GM12864 (cell line): ENCODE results near the gene KMT2E.
"Not testable (repeated sequence)": the region's sequence is repeated elsewhere in the genome, so short reads cannot be mapped to it uniquely, and the experiment has no call there.

Experiments
- DNase-seq: peaks from one replicate; pipeline ENCODE4 v3.0.0-alpha.2; 2011; ENCODE audit warnings: low read depth
- H3K4me3 ChIP-seq: 2 replicates; pipeline ENCODE4 v1.5.1; 2011; ENCODE audit warnings: mild to moderate bottlenecking, low read depth, low read length, control low read depth
- TF ChIP-seq, protein P1 (sequence below): IDR thresholded peaks from 2 replicates; pipeline ENCODE4 v1.5.1; 2011; ENCODE audit warnings: low read depth, mild to moderate bottlenecking, moderate library complexity, low read length, control low read depth, inconsistent platforms; ENCODE audit errors: missing control alignments

Gene KMT2E

DNA sequence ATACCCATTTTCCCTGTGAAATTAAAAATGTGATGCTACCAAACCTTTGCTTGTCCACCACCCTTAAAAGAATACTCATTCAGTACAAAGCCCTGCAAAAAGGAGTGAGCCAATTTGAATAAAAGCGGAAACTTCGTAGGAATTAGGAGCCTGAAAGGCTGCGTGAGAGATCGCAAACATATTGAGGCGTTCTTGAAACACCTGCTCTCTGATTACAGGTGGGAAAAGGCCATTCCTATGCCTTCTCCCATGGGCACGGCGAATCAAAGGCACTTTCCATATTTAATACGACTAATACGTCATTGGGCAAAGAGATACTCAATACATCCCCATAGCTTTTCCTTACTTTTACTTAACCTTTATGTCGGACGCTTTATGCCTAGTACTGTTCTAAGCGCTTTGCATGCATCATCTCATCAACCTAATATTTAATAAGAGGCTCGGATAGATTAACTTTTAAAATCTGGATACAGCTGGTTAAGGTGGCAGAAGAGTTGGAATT, 30.9 kb upstream of the KMT2E start:
- no peak for DNase-seq
- TF ChIP-seq, protein P1, sequence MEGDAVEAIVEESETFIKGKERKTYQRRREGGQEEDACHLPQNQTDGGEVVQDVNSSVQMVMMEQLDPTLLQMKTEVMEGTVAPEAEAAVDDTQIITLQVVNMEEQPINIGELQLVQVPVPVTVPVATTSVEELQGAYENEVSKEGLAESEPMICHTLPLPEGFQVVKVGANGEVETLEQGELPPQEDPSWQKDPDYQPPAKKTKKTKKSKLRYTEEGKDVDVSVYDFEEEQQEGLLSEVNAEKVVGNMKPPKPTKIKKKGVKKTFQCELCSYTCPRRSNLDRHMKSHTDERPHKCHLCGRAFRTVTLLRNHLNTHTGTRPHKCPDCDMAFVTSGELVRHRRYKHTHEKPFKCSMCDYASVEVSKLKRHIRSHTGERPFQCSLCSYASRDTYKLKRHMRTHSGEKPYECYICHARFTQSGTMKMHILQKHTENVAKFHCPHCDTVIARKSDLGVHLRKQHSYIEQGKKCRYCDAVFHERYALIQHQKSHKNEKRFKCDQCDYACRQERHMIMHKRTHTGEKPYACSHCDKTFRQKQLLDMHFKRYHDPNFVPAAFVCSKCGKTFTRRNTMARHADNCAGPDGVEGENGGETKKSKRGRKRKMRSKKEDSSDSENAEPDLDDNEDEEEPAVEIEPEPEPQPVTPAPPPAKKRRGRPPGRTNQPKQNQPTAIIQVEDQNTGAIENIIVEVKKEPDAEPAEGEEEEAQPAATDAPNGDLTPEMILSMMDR, result no peak
- peak overlapping the region; percentile 76 for H3K4me3 ChIP-seq

DNA sequence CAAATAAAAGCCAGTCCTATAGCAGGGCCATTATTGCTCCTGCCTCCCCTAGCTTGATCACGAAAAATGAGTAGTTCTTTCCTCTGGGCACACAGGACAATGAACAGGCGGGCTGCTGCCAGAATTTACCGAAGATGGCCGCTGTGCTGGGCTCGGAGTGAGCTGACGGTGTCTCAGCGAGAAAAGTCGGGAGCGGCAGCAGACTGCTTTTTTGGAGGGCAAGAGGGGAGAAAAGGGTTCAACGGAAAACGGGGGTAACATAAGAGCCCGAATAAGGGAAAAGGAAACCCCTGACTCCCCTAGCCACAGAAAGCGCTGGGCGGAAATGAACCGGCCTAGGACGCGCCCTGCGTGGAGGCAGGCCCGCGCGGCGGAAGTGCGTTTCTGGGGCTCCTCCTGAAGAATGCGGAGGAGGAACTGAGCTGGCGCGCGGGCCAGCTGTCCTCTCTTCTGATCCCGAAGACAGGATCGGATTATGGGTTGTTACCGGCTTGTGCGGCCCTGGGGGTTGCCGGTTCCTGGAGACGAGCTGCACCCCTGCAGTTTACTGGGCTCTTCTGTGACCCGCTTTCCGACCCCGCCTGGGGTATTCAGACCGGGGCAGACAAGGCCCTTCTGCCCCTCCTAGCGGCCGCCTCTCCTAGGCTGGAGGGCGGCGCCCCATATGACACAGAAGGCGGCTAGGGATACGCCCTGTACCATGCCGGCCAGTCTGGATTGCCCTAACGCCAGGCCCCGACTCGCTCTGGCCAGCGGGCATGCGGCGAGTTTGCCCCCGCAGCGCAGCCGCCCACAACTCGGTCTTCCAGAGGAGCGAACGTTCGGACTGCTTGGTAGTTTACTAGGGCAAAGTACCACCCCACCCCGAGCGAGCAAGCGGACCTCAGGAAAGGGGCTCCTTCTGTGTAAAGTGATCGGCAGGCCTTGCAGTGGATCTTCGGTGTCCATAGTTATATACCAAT, 30.1 kb upstream of the KMT2E start:
- H3K4me3 ChIP-seq, result peak overlapping the region; percentile 76
- DNase-seq, result peak; percentile 55
- TF ChIP-seq, protein P1, result peak; percentile 56

DNA sequence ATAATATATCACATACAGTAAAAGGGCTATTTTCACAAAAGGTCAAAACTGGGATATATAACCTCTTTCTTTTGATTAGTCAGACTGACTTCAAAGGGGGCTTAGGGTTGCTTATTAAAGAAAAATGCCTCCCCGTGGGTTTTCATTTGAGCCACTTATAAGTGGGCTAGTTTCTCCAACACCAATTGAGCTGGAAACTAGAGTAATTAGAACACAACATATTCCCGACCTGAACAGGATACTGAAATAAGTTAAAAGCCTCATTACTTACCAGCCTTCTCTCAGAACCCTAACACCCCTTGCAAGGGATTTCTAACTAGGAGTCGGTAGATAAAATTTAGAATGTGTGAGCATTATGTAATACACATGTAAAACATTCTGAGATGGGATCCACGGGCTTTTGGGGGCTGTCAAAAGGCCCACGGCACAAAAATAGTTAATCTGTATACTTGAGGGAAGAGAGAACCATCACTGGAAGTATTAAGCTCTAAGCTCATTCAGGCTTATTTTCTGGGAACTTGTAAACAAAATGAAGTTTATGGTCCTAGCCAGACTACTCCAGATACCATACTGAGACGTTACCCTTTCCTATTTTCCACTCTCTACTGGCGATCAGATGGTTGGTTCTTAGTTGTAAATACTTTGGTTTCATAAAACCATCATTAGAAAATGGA, 29.3 kb upstream of the KMT2E start:
- no peak for DNase-seq
- TF ChIP-seq, protein P1, result no peak
- peak overlapping the region; percentile 76 for H3K4me3 ChIP-seq

DNA sequence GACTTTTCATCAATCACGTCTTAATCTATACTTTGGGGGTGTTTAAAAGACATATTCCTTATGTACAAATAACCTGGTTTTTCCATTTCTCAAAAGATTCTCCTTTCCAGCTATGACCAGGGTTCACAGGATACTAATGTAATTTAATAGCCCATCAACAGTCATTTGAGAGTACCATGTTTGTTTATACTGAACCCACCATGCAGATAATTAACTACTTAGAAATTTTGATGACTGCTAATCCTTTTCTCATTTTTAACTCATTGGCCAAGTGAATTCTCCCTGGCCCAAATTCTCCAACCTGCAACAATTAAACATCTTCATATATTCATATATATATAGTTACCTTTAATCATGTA, 28.8 kb upstream of the KMT2E start:
- no peak for DNase-seq
- TF ChIP-seq, protein P1, result no peak
- no peak overlapping the region for H3K4me3 ChIP-seq

DNA sequence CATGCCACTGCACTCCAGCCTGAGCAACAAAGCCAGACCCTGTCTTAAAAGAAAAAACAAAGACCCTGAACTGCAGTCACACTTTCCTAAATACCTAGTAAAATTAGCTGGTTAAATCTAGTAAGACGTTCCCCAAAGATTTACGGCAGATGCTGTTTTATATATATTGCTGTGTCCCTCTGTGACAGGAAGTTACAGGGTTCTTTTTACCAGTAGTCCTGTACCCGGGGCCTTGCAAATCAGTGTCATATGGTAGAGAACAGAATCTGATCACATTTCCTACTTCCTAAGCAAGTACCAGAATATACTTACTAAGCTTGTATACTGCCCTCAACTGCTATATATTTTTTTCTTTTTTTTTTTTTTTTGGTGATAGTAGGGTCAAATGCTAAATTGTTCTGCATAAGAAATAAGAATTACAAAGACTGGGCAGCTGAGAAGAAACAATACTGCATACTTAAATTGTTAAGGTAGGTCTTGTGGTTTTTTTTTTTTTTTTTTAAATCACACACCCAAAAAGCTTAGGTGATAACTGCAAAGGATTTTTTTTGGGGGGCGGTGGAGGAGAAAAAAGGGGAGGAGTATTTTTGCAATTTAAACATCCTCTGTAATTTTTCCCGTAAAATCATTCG, 27.3 kb upstream of the KMT2E start:
- H3K4me3 ChIP-seq, result no peak overlapping the region
- DNase-seq, result no peak
- TF ChIP-seq, protein P1, result no peak

DNA sequence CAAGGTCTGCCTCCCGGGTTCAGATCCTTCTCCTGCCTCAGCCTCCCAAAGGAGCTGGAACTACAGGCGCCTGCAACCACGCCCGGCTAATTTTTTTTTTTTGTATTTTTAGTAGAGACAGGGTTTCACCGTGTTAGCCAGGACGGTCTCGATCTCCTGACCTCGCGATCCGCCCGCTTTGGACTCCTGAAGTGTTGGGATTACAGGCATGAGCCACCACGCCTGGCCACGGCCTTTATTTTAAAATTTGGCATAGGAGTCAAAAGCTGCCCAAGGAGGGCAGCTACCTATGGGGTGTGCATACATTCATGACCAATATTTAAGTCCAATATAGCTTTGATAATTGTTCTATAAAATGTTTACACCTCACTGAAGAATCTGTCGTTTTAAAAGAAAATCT, 26.6 kb upstream of the KMT2E start:
- DNase-seq, H3K4me3 ChIP-seq: not testable (repeated sequence)

DNA sequence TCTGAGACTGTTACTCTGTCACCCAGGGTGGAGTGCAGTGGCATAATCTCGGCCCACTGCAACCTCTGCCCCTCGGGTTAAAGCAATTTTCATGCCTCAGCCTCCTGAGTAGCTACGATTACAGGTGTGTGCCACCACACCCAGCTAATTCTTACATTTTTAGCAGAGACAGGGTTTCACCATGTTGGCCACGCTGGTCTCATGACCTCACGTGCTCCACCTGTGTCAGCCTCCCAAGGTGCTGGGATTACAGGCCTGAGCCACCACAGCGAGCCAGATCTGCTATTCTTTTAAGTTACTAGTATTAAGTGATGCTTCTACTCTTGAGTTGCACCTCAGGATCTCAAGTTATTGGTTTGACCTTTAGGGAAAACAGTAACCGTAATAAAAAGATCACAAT, 23.0 kb upstream of the KMT2E start:
- DNase-seq, result no peak
- TF ChIP-seq, protein P1, result no peak
- H3K4me3 ChIP-seq, result no peak overlapping the region
